Measurements from ENCODE around the gene SKAP2. TPM values are rescaled to one million over a fixed set of nuclear protein-coding genes. Genes with fewer than 3 reads are reported as not detected.

SKAP2 gene
- total and polyA plus RNA-seq, 2 of the 13 experiments (the other 11 are each of a cell fraction or from before 2014, with no cell fraction given), result 3.6 to 12.9 TPM

- no peak for TF ChIP-seq CBX1 (IDR thresholded peaks at IDR 0.05; ENCODE audit: low read depth)
- TF ChIP-seq, protein P1, sequence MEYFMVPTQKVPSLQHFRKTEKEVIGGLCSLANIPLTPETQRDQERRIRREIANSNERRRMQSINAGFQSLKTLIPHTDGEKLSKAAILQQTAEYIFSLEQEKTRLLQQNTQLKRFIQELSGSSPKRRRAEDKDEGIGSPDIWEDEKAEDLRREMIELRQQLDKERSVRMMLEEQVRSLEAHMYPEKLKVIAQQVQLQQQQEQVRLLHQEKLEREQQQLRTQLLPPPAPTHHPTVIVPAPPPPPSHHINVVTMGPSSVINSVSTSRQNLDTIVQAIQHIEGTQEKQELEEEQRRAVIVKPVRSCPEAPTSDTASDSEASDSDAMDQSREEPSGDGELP (IDR thresholded peaks at IDR 0.05; ENCODE audit: borderline replicate concordance, low read depth), result no peak
- TF ChIP-seq NONO (IDR thresholded peaks at IDR 0.05), result no peak
- TF ChIP-seq NONO (CRISPR knock-in tag; conservative IDR thresholded peaks at IDR 0.05), result no peak
- TF ChIP-seq THYN1 (CRISPR knock-in tag; IDR thresholded peaks at IDR 0.05; ENCODE audit: borderline replicate concordance, low read depth), result no peak
- no peak for TF ChIP-seq NCOA1 (CRISPR knock-in tag; IDR thresholded peaks at IDR 0.05)
Measured at GRCh38 chr7:26784118-26784517, 80.3 kb downstream of the SKAP2 start (continued).

DNA sequence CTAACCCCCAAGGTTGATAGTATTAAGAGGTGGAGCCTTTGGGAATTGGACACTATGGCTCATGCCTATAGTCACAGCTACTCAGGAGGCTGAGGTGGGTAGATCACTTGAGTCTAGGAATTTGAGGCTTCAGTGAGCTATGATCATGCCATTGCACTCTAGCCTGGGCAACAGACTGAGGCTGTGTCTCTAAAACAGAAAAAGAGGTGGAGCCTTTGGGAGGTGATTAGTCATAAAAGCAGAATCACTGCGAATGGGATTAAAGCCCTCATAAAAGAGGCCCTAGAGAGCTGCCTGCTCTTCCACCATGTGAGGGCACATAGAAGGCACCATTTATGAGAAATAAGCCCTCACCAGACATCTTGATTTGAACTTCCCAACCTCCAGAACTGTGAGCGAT, 81.9 kb downstream of the SKAP2 start:
- no peaks in the 10 kb centered on the region for H3K36me3 ChIP-seq (replicated peaks in 1 of 2; ENCODE audit: control insufficient read depth in 1 of 2, insufficient read depth in 2 of 2, low read length in 2 of 2)
- no peak overlapping the region for H3K27ac ChIP-seq (ENCODE audit: extremely low read length, insufficient read depth, low read length)
- no peaks in the 10 kb centered on the region for H3K4me1 ChIP-seq (ENCODE audit: insufficient read depth, low read length)
- FAIRE-seq (no peak), ATAC-seq (no peak), DNase-seq (ENCODE audit: low spot score) (no peak)
- H3K27me3 ChIP-seq (ENCODE audit: control insufficient read depth in 1 of 2, insufficient read depth in 2 of 2, low read length in 2 of 2), result no peaks in the 10 kb centered on the region
- no peaks in the 10 kb centered on the region for H3K9me3 ChIP-seq (ENCODE audit: low read length)
- H3K4me3 ChIP-seq (replicated peaks in 1 of 3; ENCODE audit: insufficient read depth in 1 of 3, low read depth in 2 of 3, low read length in 3 of 3), result no peak overlapping the region
- no TSS peak for BruUV-seq (replicated peaks)
- no peak overlapping the region for H2AFZ ChIP-seq (ENCODE audit: low read length)
- H3K9ac ChIP-seq (ENCODE audit: insufficient read depth, low read depth, low read length), result no peak overlapping the region
- POLR2A ChIA-PET, result no interaction called here
- in situ Hi-C loops (cut with HindIII; ENCODE audit: extremely low pct_ligation_motif_present, low pct_unique_long_range_greater_than_20kb), result no loop called here
- no peaks in the 10 kb centered on the region for H3K79me2 ChIP-seq (ENCODE audit: insufficient read depth, low read length)
- intact Hi-C loops (cut with micrococcal nuclease; ENCODE audit: unreplicated experiment), result no loop called here
- WGBS (ENCODE audit: low lambda C conversion rate), result 100% methylated on average over 2 of the region's 2 CpGs
- CTCF ChIA-PET (ENCODE audit: low intra/inter-chr PET ratio, low total read pairs), result no interaction called here
- no peaks in the 10 kb centered on the region for H4K20me1 ChIP-seq (ENCODE audit: insufficient read depth, low read length)
- no peak overlapping the region for H3K4me2 ChIP-seq (ENCODE audit: low read depth, low read length)
- TF ChIP-seq HNF1A (IDR thresholded peaks at IDR 0.05; ENCODE audit: low read depth) (no peak), HNF1A (CRISPR knock-in tag; IDR thresholded peaks at IDR 0.05; ENCODE audit: borderline replicate concordance) (no peak), PHF5A (CRISPR knock-in tag; IDR thresholded peaks at IDR 0.05; ENCODE audit: low read depth, unreplicated experiment) (no peak), BCL6 (CRISPR knock-in tag; IDR thresholded peaks at IDR 0.05) (no peak), ZNF547 (CRISPR knock-in tag; IDR thresholded peaks at IDR 0.05) (no peak), ZNF292 (CRISPR knock-in tag; IDR thresholded peaks at IDR 0.05; ENCODE audit: borderline replicate concordance, low read depth) (no peak), SP2 (CRISPR knock-in tag; IDR thresholded peaks at IDR 0.05) (no peak), ZMAT5 (CRISPR knock-in tag; IDR thresholded peaks at IDR 0.05; ENCODE audit: borderline replicate concordance, low read depth) (no peak), ZNF441 (CRISPR knock-in tag; IDR thresholded peaks at IDR 0.05; ENCODE audit: borderline replicate concordance) (no peak)
- TF ChIP-seq, protein P2, sequence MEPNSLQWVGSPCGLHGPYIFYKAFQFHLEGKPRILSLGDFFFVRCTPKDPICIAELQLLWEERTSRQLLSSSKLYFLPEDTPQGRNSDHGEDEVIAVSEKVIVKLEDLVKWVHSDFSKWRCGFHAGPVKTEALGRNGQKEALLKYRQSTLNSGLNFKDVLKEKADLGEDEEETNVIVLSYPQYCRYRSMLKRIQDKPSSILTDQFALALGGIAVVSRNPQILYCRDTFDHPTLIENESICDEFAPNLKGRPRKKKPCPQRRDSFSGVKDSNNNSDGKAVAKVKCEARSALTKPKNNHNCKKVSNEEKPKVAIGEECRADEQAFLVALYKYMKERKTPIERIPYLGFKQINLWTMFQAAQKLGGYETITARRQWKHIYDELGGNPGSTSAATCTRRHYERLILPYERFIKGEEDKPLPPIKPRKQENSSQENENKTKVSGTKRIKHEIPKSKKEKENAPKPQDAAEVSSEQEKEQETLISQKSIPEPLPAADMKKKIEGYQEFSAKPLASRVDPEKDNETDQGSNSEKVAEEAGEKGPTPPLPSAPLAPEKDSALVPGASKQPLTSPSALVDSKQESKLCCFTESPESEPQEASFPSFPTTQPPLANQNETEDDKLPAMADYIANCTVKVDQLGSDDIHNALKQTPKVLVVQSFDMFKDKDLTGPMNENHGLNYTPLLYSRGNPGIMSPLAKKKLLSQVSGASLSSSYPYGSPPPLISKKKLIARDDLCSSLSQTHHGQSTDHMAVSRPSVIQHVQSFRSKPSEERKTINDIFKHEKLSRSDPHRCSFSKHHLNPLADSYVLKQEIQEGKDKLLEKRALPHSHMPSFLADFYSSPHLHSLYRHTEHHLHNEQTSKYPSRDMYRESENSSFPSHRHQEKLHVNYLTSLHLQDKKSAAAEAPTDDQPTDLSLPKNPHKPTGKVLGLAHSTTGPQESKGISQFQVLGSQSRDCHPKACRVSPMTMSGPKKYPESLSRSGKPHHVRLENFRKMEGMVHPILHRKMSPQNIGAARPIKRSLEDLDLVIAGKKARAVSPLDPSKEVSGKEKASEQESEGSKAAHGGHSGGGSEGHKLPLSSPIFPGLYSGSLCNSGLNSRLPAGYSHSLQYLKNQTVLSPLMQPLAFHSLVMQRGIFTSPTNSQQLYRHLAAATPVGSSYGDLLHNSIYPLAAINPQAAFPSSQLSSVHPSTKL (CRISPR knock-in tag; IDR thresholded peaks at IDR 0.05), result no peak
